ENCODE data around the gene TBX4.

DNA sequence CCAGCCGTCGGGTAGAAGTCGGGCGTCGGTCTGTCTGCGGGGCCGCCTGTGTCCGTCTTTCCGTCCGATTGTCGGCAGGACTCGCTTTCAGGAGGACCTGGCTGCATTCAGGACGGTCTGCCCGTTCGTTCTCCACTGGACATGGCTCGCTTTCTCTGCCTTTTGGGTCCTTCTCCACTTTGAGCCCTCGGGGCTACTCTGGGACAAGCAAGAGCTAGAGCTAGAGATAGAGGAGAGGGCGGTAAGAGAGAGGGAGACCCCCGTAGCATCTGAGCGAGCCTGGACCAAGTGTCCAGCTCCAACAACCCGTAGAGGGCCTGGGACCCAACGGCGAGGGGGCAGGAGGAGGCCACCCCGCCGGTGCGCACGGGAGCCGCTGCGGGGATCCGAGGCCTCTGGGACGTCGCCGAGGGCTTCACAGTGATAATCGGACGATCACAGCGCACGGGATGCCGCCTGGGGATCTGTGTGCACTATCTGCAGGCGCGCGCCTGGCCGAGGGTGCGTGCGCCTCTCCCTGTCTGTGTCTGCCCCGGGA is 4.5 kb downstream of the TBX4 start:
- no peak for TF ChIP-seq NFRKB (IDR thresholded peaks at IDR 0.05)
- TF ChIP-seq FOXM1 (IDR thresholded peaks at IDR 0.05; ENCODE audit: borderline replicate concordance): no peak
- no peak for TF ChIP-seq BHLHE40 (IDR thresholded peaks at IDR 0.05; ENCODE audit: borderline replicate concordance)
- TF ChIP-seq SP1 (IDR thresholded peaks at IDR 0.05): no peak
- TF ChIP-seq FOXK2 (IDR thresholded peaks at IDR 0.05): no peak
- no peak for TF ChIP-seq ZNF384 (IDR thresholded peaks at IDR 0.05)
- TF ChIP-seq FOXA1 (IDR thresholded peaks at IDR 0.05): no peak
- TF ChIP-seq ARNT (IDR thresholded peaks at IDR 0.05): no peak
- TF ChIP-seq TARDBP (IDR thresholded peaks at IDR 0.05): no peak
- TF ChIP-seq ELF4 (IDR thresholded peaks at IDR 0.05): no peak
- TF ChIP-seq HDGF (IDR thresholded peaks at IDR 0.05; ENCODE audit: borderline replicate concordance): no peak
- no peak for TF ChIP-seq LEF1 (IDR thresholded peaks at IDR 0.05; ENCODE audit: borderline replicate concordance)
- TF ChIP-seq PKNOX1 (IDR thresholded peaks at IDR 0.05): no peak
- TF ChIP-seq SUZ12 (IDR thresholded peaks at IDR 0.05): no peak
